Measurements from ENCODE around the gene SPDYE17.
"Not testable (repeated sequence)": the region's sequence is repeated elsewhere in the genome, so short reads cannot be mapped to it uniquely, and the experiment has no call there.

Gene SPDYE17

DNA sequence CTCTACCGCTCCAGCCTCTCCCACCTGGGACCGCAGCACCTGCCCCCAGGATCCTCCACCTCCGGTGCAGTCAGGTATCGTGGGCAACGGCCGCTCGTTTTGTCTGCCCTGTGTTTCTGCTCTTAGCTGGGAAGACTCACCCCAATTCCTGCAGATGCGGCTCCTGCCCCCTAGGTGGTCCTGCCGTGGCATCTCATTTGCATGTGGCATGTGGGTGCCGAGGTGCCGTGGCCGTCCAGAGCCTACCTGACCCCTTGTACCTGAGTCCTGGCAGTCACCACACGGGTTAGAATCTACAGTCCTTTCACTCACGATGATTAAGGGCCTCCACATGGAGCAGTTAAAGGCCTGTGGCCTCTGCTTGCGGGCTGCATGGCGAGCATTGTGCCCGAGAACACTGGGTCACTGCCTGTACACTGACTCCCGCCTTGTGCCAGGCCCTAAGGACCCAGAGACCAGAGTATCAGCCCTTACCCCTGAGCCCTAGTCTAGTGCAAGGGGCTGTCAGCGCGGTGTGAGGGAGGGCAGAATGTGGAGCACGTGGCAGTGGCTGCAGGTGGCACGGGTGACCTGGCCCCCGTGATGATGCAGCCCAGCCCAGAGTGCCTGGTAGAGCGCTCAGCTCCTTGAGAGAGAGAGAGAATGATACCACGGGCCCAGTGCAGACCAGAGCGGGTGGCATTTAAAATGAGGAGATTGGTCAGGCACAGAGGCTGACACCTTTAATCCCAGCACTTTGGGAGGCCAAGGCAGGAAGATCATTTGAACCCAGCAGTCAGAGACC, 50.8 kb downstream of the SPDYE17 start:
- DNase-seq (ENCODE audit: low read depth); H3K4me3 ChIP-seq (ENCODE audit: low read depth, low read length): not testable (repeated sequence)

DNA sequence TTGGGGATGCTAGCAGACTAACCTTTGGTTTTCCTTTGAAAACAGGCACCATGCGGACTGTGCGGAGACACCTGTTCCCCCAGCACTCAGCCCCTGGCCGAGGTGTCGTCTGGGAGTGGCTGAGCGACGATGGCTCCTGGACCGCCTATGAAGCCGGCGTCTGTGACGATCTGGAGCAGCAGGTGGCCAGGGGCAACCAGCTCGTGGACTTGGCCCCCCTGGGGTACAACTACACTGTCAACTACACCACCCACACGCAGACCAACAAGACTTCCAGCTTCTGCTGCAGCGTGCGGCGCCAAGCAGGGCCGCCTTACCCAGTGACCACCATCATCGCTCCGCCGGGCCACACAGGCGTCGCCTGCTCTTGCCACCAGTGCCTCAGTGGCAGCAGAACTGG, 51.6 kb downstream of the SPDYE17 start:
- not testable (repeated sequence) for DNase-seq (ENCODE audit: low read depth); H3K4me3 ChIP-seq (ENCODE audit: low read depth, low read length)

DNA sequence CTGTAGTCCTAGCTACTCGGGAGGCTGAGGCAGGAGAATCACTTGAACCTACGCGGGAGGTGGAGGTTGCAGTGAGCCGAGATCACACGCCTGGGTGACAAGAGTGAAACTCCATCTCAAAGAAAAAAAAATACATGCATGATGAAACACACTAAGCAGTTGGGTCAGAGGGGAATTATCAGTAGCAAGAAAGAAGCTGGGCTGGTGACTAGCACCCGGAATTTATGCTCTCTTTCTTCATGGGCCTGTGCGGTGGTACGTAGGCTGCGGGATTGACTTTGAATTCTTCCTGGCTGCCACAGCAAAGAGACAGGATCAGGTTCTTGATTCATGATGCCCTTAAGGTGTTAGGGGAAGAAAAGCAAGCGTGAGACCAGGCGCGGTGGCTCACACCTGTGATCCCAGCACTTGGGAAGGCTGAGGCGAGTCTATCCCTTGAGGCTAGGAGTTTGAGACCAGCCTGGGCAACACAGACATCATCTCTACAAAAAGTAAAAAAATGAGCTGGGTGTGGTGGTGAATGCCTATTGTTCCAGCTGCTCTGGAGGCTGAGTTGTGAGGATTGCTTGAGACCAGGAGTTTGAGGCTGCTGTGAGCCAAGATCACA, 54.3 kb downstream of the SPDYE17 start:
- H3K4me3 ChIP-seq (ENCODE audit: low read depth, low read length); DNase-seq (ENCODE audit: low read depth): not testable (repeated sequence)

DNA sequence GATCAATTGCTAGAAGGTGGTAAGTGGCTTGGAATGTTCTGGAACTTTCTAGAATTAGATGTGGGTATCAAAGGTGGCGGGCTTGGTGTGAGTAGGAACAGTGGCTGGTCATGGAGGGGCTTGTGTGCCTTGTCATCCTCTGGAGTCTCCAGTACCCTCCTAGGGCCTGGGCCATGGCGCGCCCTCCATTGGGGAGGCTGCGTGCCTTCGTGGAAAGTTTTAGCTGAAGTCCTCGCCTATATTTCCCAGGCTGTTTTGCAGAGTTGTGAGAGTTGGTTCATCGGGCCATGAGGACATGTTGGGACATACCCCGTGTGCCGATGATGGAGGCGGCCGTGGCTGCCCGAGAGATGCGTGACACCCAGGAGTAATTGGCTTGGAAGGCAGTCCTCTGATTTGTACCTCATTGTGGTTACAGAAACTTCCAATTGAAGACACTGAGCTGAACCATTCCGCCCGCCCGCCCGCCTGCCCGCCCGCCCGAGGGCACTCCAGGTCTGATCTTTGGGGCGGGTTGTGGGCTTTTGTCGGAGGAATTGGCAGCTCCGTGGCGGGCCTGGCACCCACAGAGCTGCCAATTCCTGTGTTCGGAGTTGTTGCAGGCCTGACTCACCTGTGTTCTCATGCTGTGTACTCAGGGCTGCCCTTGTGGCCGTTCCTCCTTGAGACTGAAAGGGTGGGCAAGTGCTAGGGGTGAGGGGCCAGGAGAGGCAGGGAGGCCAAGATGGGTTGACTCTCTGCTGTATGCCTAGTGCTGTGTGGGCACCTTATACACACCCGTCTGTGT, 57.2 kb downstream of the SPDYE17 start:
- not testable (repeated sequence) for DNase-seq (ENCODE audit: low read depth); H3K4me3 ChIP-seq (ENCODE audit: low read depth, low read length)

DNA sequence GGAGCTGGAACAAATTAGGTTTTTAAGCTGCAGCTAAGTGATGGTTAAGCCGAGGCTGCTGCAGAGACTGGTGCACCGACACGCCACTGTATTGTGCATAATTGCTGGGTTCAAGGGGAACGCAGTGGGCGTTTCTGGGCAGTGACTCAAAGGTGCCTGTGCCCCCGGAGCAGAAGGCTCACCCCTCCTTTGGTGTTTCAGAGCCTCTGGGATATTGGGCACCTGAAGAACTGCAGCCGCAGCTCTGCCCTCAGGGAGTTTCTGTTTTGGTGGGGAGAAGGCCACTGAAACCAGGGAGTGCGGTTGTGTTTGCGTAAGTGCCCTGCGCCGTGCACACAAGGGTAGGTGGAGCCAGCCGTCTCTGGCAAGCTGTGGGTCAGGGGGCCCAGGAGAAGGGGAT, 57.8 kb downstream of the SPDYE17 start:
- H3K4me3 ChIP-seq (ENCODE audit: low read depth, low read length); DNase-seq (ENCODE audit: low read depth): not testable (repeated sequence)

DNA sequence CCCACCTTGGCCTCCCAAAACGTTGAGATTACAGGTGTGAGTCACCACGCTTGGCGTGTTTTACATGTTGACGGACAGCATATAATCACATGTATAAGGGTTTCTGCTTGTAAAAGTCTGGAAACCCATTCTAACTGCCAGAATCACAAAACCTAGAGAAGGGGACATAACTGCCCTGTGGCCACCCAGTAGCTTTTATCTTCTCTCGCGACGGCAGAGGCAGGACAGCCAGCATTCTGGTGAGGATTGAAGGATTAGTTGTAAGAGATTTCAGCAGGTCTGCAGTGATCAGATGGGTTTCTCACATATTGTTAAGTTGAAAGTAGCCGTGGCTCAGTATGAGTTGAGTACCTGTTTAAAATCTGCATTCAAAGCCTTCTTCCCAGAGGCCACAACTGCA, 59.8 kb downstream of the SPDYE17 start:
- not testable (repeated sequence) for H3K4me3 ChIP-seq (ENCODE audit: low read depth, low read length); DNase-seq (ENCODE audit: low read depth)
